ENCODE data around the gene MSANTD2. TPM values are rescaled to one million over a fixed set of nuclear protein-coding genes. Genes with fewer than 3 reads are reported as not detected.

MSANTD2 gene
- total and polyA plus RNA-seq, 9 of the 15 experiments (the other 6 are each of a cell fraction or from before 2014, with no cell fraction given), result 1.3 to 9.9 (median 5.3) TPM

GRCh38 chr11:124800226-124800929 lies at the start of gene MSANTD2 (continued):
- TF ChIP-seq, protein P1, sequence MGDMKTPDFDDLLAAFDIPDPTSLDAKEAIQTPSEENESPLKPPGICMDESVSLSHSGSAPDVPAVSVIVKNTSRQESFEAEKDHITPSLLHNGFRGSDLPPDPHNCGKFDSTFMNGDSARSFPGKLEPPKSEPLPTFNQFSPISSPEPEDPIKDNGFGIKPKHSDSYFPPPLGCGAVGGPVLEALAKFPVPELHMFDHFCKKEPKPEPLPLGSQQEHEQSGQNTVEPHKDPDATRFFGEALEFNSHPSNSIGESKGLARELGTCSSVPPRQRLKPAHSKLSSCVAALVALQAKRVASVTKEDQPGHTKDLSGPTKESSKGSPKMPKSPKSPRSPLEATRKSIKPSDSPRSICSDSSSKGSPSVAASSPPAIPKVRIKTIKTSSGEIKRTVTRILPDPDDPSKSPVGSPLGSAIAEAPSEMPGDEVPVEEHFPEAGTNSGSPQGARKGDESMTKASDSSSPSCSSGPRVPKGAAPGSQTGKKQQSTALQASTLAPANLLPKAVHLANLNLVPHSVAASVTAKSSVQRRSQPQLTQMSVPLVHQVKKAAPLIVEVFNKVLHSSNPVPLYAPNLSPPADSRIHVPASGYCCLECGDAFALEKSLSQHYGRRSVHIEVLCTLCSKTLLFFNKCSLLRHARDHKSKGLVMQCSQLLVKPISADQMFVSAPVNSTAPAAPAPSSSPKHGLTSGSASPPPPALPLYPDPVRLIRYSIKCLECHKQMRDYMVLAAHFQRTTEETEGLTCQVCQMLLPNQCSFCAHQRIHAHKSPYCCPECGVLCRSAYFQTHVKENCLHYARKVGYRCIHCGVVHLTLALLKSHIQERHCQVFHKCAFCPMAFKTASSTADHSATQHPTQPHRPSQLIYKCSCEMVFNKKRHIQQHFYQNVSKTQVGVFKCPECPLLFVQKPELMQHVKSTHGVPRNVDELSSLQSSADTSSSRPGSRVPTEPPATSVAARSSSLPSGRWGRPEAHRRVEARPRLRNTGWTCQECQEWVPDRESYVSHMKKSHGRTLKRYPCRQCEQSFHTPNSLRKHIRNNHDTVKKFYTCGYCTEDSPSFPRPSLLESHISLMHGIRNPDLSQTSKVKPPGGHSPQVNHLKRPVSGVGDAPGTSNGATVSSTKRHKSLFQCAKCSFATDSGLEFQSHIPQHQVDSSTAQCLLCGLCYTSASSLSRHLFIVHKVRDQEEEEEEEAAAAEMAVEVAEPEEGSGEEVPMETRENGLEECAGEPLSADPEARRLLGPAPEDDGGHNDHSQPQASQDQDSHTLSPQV (IDR thresholded peaks at IDR 0.05), result no peak
- no peak for TF ChIP-seq EWSR1 (IDR thresholded peaks at IDR 0.05; ENCODE audit: borderline replicate concordance, low read depth, partially characterized antibody)
- TF ChIP-seq HDAC8 (tag; IDR thresholded peaks at IDR 0.05), result no peak
- no peak for TF ChIP-seq XRCC3 (IDR thresholded peaks at IDR 0.05)
- TF ChIP-seq E2F4 (CRISPR knock-in tag; IDR thresholded peaks at IDR 0.05; ENCODE audit: low read depth), result no peak
- TF ChIP-seq NFATC3 (IDR thresholded peaks at IDR 0.05), result no peak
- TF ChIP-seq ZNF239 (CRISPR knock-in tag; IDR thresholded peaks at IDR 0.05), result no peak
- no peak for TF ChIP-seq ARHGAP35 (IDR thresholded peaks at IDR 0.05; ENCODE audit: partially characterized antibody)
- no peak for TF ChIP-seq CHD1 (IDR thresholded peaks at IDR 0.05; ENCODE audit: low read length)
- TF ChIP-seq, protein P2, sequence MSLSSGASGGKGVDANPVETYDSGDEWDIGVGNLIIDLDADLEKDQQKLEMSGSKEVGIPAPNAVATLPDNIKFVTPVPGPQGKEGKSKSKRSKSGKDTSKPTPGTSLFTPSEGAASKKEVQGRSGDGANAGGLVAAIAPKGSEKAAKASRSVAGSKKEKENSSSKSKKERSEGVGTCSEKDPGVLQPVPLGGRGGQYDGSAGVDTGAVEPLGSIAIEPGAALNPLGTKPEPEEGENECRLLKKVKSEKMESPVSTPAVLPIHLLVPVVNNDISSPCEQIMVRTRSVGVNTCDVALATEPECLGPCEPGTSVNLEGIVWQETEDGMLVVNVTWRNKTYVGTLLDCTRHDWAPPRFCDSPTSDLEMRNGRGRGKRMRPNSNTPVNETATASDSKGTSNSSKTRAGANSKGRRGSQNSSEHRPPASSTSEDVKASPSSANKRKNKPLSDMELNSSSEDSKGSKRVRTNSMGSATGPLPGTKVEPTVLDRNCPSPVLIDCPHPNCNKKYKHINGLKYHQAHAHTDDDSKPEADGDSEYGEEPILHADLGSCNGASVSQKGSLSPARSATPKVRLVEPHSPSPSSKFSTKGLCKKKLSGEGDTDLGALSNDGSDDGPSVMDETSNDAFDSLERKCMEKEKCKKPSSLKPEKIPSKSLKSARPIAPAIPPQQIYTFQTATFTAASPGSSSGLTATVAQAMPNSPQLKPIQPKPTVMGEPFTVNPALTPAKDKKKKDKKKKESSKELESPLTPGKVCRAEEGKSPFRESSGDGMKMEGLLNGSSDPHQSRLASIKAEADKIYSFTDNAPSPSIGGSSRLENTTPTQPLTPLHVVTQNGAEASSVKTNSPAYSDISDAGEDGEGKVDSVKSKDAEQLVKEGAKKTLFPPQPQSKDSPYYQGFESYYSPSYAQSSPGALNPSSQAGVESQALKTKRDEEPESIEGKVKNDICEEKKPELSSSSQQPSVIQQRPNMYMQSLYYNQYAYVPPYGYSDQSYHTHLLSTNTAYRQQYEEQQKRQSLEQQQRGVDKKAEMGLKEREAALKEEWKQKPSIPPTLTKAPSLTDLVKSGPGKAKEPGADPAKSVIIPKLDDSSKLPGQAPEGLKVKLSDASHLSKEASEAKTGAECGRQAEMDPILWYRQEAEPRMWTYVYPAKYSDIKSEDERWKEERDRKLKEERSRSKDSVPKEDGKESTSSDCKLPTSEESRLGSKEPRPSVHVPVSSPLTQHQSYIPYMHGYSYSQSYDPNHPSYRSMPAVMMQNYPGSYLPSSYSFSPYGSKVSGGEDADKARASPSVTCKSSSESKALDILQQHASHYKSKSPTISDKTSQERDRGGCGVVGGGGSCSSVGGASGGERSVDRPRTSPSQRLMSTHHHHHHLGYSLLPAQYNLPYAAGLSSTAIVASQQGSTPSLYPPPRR (CRISPR knock-in tag; IDR thresholded peaks at IDR 0.05; ENCODE audit: borderline replicate concordance), result no peak
- TF ChIP-seq ATF2 (CRISPR knock-in tag; IDR thresholded peaks at IDR 0.05), result 0 out of 2 replicates have a peak, but pooled peaks have one; percentile 38
- no peak for TF ChIP-seq CBX3 (IDR thresholded peaks at IDR 0.05; ENCODE audit: borderline replicate concordance in 1 of 2, low read length in 2 of 2)
